ENCODE results near the gene STIM2. TPM values are rescaled to one million over a fixed set of nuclear protein-coding genes. Genes with fewer than 3 reads are reported as not detected.
"Not testable (repeated sequence)": the region's sequence is repeated elsewhere in the genome, so short reads cannot be mapped to it uniquely, and the experiment has no call there.

The STIM2 gene
- total and polyA plus RNA-seq, 3 experiments from 2014 or later: 41.4 to 51.0 (median 47.8) TPM

GRCh38 chr4:27020603-27021002, 160.0 kb downstream of the STIM2 start:
- CTCF ChIA-PET: no interaction called here
- Histone ChIP-seq H3K27me3 (ENCODE audit: insufficient read depth, low read length, poor library complexity, severe bottlenecking) (no peaks in the 10 kb centered on the region), H3K9me3 (ENCODE audit: low read length) (no peaks in the 10 kb centered on the region), H3K27ac (ENCODE audit: low read depth, low read length) (no peak overlapping the region), H3K4me1 (ENCODE audit: insufficient read depth, low read length) (no peaks in the 10 kb centered on the region), H3K4me3 (ENCODE audit: low read length) (no peak overlapping the region), H3K36me3 (ENCODE audit: insufficient read depth, low read length) (peaks cover 16% of the 10 kb centered on the region)
- POLR2A ChIA-PET: no interaction called here
- peaks cover 0 to 7% (median 0%) of the 10 kb centered on the region in 5 donors for H3K9me3 Mint-ChIP-seq
- H3K36me3 Mint-ChIP-seq: peaks cover 15 to 81% (median 35%) of the 10 kb centered on the region in 3 donors
- H3K4me3 Mint-ChIP-seq: no peak overlapping the region
- H3K27ac Mint-ChIP-seq: peak overlapping the region in 2 of 8 donors; percentile 14 to 17
- H3K27me3 Mint-ChIP-seq: no peaks in the 10 kb centered on the region
- H3K4me1 Mint-ChIP-seq: peaks cover 24 to 30% (median 27%) of the 10 kb centered on the region in 3 donors
- no peak for DNase-seq

GRCh38 chr4:27022963-27023362, 162.3 kb downstream of the STIM2 start:
- ChIA-PET POLR2A (no interaction called here), CTCF (no interaction called here)
- H3K4me3 Mint-ChIP-seq: no peak overlapping the region
- no peaks in the 10 kb centered on the region for H3K27me3 ChIP-seq (ENCODE audit: insufficient read depth, low read length, poor library complexity, severe bottlenecking)
- H3K36me3 Mint-ChIP-seq: peaks cover 0 to 66% (median 20%) of the 10 kb centered on the region in 3 donors
- H3K27me3 Mint-ChIP-seq: no peaks in the 10 kb centered on the region
- peaks cover 16% of the 10 kb centered on the region for H3K36me3 ChIP-seq (ENCODE audit: insufficient read depth, low read length)
- H3K27ac ChIP-seq (ENCODE audit: low read depth, low read length): no peak overlapping the region
- H3K4me1 Mint-ChIP-seq: peaks cover 5 to 10% (median 6%) of the 10 kb centered on the region in 3 donors
- no peaks in the 10 kb centered on the region for H3K4me1 ChIP-seq (ENCODE audit: insufficient read depth, low read length)
- H3K9me3 ChIP-seq (ENCODE audit: low read length): no peaks in the 10 kb centered on the region
- H3K4me3 ChIP-seq (ENCODE audit: low read length): no peak overlapping the region
- DNase-seq: no peak
- H3K27ac Mint-ChIP-seq: peak overlapping the region in 1 of 8 donors; percentile 71
- no peaks in the 10 kb centered on the region for H3K9me3 Mint-ChIP-seq

- no peak overlapping the region for H3K4me3 Mint-ChIP-seq
- CTCF ChIA-PET: no interaction called here
- H3K27ac Mint-ChIP-seq: peak overlapping the region in 2 of 8 donors; percentile 7 to 41
- Histone ChIP-seq H3K9me3 (ENCODE audit: low read length) (no peaks in the 10 kb centered on the region), H3K27ac (ENCODE audit: low read depth, low read length) (no peak overlapping the region), H3K27me3 (ENCODE audit: insufficient read depth, low read length, poor library complexity, severe bottlenecking) (no peaks in the 10 kb centered on the region), H3K36me3 (ENCODE audit: insufficient read depth, low read length) (peaks cover 12% of the 10 kb centered on the region), H3K4me1 (ENCODE audit: insufficient read depth, low read length) (no peaks in the 10 kb centered on the region), H3K4me3 (ENCODE audit: low read length) (no peak overlapping the region)
- peaks cover 1 to 6% (median 2%) of the 10 kb centered on the region in 3 donors for H3K4me1 Mint-ChIP-seq
- no peaks in the 10 kb centered on the region for H3K9me3 Mint-ChIP-seq
- POLR2A ChIA-PET: no interaction called here
- H3K36me3 Mint-ChIP-seq: peaks cover 0 to 62% (median 19%) of the 10 kb centered on the region in 3 donors
- no peak for DNase-seq
- no peaks in the 10 kb centered on the region for H3K27me3 Mint-ChIP-seq
Measured at GRCh38 chr4:27023366-27023765, 162.7 kb downstream of the STIM2 start.

- Histone ChIP-seq H3K9me3 (ENCODE audit: low read length) (no peaks in the 10 kb centered on the region), H3K27ac (ENCODE audit: low read depth, low read length) (no peak overlapping the region), H3K4me3 (ENCODE audit: low read length) (no peak overlapping the region), H3K4me1 (ENCODE audit: insufficient read depth, low read length) (no peaks in the 10 kb centered on the region), H3K27me3 (ENCODE audit: insufficient read depth, low read length, poor library complexity, severe bottlenecking) (no peaks in the 10 kb centered on the region), H3K36me3 (ENCODE audit: insufficient read depth, low read length) (peaks cover 11% of the 10 kb centered on the region)
- Mint-ChIP-seq H3K36me3 (peaks cover 0 to 47% (median 13%) of the 10 kb centered on the region in 3 donors), H3K4me1 (peaks cover 0 to 4% (median 0%) of the 10 kb centered on the region in 3 donors), H3K9me3 (no peaks in the 10 kb centered on the region), H3K27me3 (no peaks in the 10 kb centered on the region), H3K4me3 (no peak overlapping the region), H3K27ac (peak overlapping the region in 1 of 8 donors; percentile 1)
- DNase-seq: no peak
- POLR2A ChIA-PET: no interaction called here
- CTCF ChIA-PET: interaction anchor here (1.0 kb wide), 1 partner anchor 15 kb away, joined by 3 read pairs; no protein-coding TSS in a partner anchor
Measured at GRCh38 chr4:27024805-27025204, 164.2 kb downstream of the STIM2 start.

- Histone ChIP-seq H3K27me3 (ENCODE audit: insufficient read depth, low read length, poor library complexity, severe bottlenecking) (no peaks in the 10 kb centered on the region), H3K9me3 (ENCODE audit: low read length) (no peaks in the 10 kb centered on the region), H3K4me3 (ENCODE audit: low read length) (no peak overlapping the region), H3K27ac (ENCODE audit: low read depth, low read length) (no peak overlapping the region), H3K36me3 (ENCODE audit: insufficient read depth, low read length) (peaks cover 4% of the 10 kb centered on the region), H3K4me1 (ENCODE audit: insufficient read depth, low read length) (no peaks in the 10 kb centered on the region)
- CTCF ChIA-PET: interaction anchor here (0.6 to 1.3 kb wide), 3 partner anchors 16 to 71 kb away, joined by 3 to 4 read pairs (median 3); no protein-coding TSS in a partner anchor
- Mint-ChIP-seq H3K4me1 (peaks cover 0 to 4% (median 0%) of the 10 kb centered on the region in 3 donors), H3K27ac (peak overlapping the region in 2 of 8 donors; percentile 56 to 74), H3K9me3 (no peaks in the 10 kb centered on the region), H3K27me3 (no peaks in the 10 kb centered on the region), H3K4me3 (no peak overlapping the region), H3K36me3 (peaks cover 0 to 22% (median 3%) of the 10 kb centered on the region in 3 donors)
- DNase-seq: no peak
- POLR2A ChIA-PET: no interaction called here
Measured at GRCh38 chr4:27027428-27027827, 166.8 kb downstream of the STIM2 start.

- DNase-seq; H3K27ac ChIP-seq (ENCODE audit: low read depth, low read length); H3K27ac Mint-ChIP-seq; H3K27me3 ChIP-seq (ENCODE audit: insufficient read depth, low read length, poor library complexity, severe bottlenecking); H3K27me3 Mint-ChIP-seq; H3K9me3 Mint-ChIP-seq; H3K36me3 ChIP-seq (ENCODE audit: insufficient read depth, low read length); H3K4me1 Mint-ChIP-seq; POLR2A ChIA-PET; H3K36me3 Mint-ChIP-seq; H3K4me3 ChIP-seq (ENCODE audit: low read length); H3K9me3 ChIP-seq (ENCODE audit: low read length); H3K4me1 ChIP-seq (ENCODE audit: insufficient read depth, low read length): not testable (repeated sequence)
- peak overlapping the region in 1 of 7 donors; percentile 60 for H3K4me3 Mint-ChIP-seq
- CTCF ChIA-PET: interaction anchor here (1.1 kb wide), 1 partner anchor 14 kb away, joined by 3 read pairs; no protein-coding TSS in a partner anchor
Measured at GRCh38 chr4:27035127-27035526, 174.5 kb downstream of the STIM2 start.

GRCh38 chr4:27040356-27040755, 179.7 kb downstream of the STIM2 start:
- H3K9me3 Mint-ChIP-seq: peaks cover 0 to 12% (median 7%) of the 10 kb centered on the region in 5 donors
- peak overlapping the region in 1 of 8 donors; percentile 23 for H3K27ac Mint-ChIP-seq
- Histone ChIP-seq H3K27ac (ENCODE audit: low read depth, low read length) (no peak overlapping the region), H3K4me3 (ENCODE audit: low read length) (no peak overlapping the region), H3K4me1 (ENCODE audit: insufficient read depth, low read length) (no peaks in the 10 kb centered on the region), H3K9me3 (ENCODE audit: low read length) (no peaks in the 10 kb centered on the region), H3K27me3 (ENCODE audit: insufficient read depth, low read length, poor library complexity, severe bottlenecking) (no peaks in the 10 kb centered on the region), H3K36me3 (ENCODE audit: insufficient read depth, low read length) (no peaks in the 10 kb centered on the region)
- H3K4me1 Mint-ChIP-seq: peaks cover 0 to 4% (median 4%) of the 10 kb centered on the region in 3 donors
- POLR2A ChIA-PET: no interaction called here
- no peak for DNase-seq
- peaks cover 22 to 32% of the 10 kb centered on the region in 2 donors for H3K27me3 Mint-ChIP-seq
- CTCF ChIA-PET: no interaction called here
- no peak overlapping the region for H3K4me3 Mint-ChIP-seq
- H3K36me3 Mint-ChIP-seq: peaks cover 0 to 7% (median 0%) of the 10 kb centered on the region in 3 donors

GRCh38 chr4:27042411-27042810, 181.8 kb downstream of the STIM2 start:
- H3K27ac ChIP-seq (ENCODE audit: low read depth, low read length): no peak overlapping the region
- H3K4me3 ChIP-seq (ENCODE audit: low read length): no peak overlapping the region
- peaks cover 0 to 4% (median 4%) of the 10 kb centered on the region in 3 donors for H3K4me1 Mint-ChIP-seq
- no peaks in the 10 kb centered on the region for H3K27me3 ChIP-seq (ENCODE audit: insufficient read depth, low read length, poor library complexity, severe bottlenecking)
- peaks cover 0 to 7% (median 0%) of the 10 kb centered on the region in 3 donors for H3K36me3 Mint-ChIP-seq
- H3K9me3 ChIP-seq (ENCODE audit: low read length): no peaks in the 10 kb centered on the region
- peaks cover 27 to 48% of the 10 kb centered on the region in 2 donors for H3K27me3 Mint-ChIP-seq
- H3K4me3 Mint-ChIP-seq: no peak overlapping the region
- DNase-seq: no peak
- CTCF ChIA-PET: interaction anchor here (1.3 kb wide), 1 partner anchor 15 kb away, joined by 3 read pairs; no protein-coding TSS in a partner anchor
- H3K4me1 ChIP-seq (ENCODE audit: insufficient read depth, low read length): no peaks in the 10 kb centered on the region
- peaks cover 0 to 9% (median 7%) of the 10 kb centered on the region in 5 donors for H3K9me3 Mint-ChIP-seq
- POLR2A ChIA-PET: no interaction called here
- H3K27ac Mint-ChIP-seq: no peak overlapping the region
- H3K36me3 ChIP-seq (ENCODE audit: insufficient read depth, low read length): no peaks in the 10 kb centered on the region

Measured in CD8-positive, alpha-beta memory T cell (primary cell).